HepG2 (cell line): ENCODE measurements around the gene VAPB.

Experiments
- ATF7-NPFF ChIP-seq: sonication (generic); formaldehyde crosslinking; IDR thresholded peaks from 2 replicates; pipeline ENCODE4 v1.8.1; 2023; ENCODE audit warnings: mild to moderate bottlenecking, low read depth, missing genetic modification reagents, moderate library complexity
- CBX5 ChIP-seq: sonication (generic); formaldehyde crosslinking; IDR thresholded peaks from 2 replicates; pipeline ENCODE4 v1.4.0; 2020; ENCODE audit warnings: missing genetic modification reagents, borderline replicate concordance
- EZH2 ChIP-seq: conservative IDR thresholded peaks from 2 replicates; pipeline ENCODE4 v1.6.1; 2012; ENCODE audit warnings: mild to moderate bottlenecking, low read depth, low read length, moderate library complexity
- JUNB ChIP-seq: sonication (generic); formaldehyde crosslinking; IDR thresholded peaks from 2 replicates; pipeline ENCODE4 v1.8.0; 2022; ENCODE audit warnings: missing genetic modification reagents, mild to moderate bottlenecking, borderline replicate concordance
- POLR2AphosphoS5 ChIP-seq: IDR thresholded peaks from 2 replicates; pipeline ENCODE4 v1.6.1; 2012; ENCODE audit warnings: low read depth, low read length
- SP1 ChIP-seq, 2 experiments: fragments of 450-650 bp in 1 of 2; sonication (generic) in 1 of 2; formaldehyde crosslinking in 1 of 2; IDR thresholded peaks; 2 replicates each; pipeline versions ENCODE4 v1.4.0 to v1.6.1; 2016 to 2020; ENCODE audit warnings: missing genetic modification reagents in 1 of 2

GRCh38 chr20:58384821-58385220 lies 4.2 kb upstream of the VAPB start:
- TF ChIP-seq JUNB (CRISPR knock-in tag) = no peak
- no peak for TF ChIP-seq CBX5 (CRISPR knock-in tag)
- TF ChIP-seq SP1 (IDR thresholded peaks at IDR 0.05) = no peak
- no peak for TF ChIP-seq SP1 (CRISPR knock-in tag; IDR thresholded peaks at IDR 0.05)
- no peak for TF ChIP-seq ATF7-NPFF (CRISPR knock-in tag)
- no peak for TF ChIP-seq EZH2
- TF ChIP-seq POLR2AphosphoS5 = no peak
